HG02970 (cell line): ENCODE measurements around the gene LYRM2.

Experiments used
- ATAC-seq: cut with Tn5 transposase; IDR thresholded peaks from one replicate; pipeline ENCODE4 v1.9.1; 2021; ENCODE audit warnings: mild to moderate bottlenecking, moderate library complexity, moderate number of reproducible peaks; ENCODE audit not compliant: unreplicated experiment, low FRiP score

Gene LYRM2

DNA sequence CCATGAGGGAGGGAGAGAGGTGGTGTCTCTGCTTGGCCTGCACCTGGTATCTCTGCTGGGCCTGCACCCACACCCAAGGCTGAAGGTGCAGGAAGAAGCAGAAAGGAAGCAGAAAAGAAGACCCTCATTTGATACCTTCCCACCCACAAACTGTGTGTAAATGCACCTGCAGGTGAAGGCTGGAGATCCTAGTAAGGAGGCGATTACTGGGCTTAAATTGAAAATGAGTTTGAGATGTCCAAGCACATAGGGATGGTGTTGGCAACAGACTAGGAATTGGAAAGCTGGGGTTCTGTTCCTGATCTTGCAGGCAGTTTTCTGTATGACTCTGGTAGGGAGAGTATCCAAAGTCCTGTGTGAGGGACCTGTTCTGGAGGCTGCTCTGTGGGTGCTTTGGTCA, 74.7 kb downstream of the LYRM2 start:
- ATAC-seq: no peak

DNA sequence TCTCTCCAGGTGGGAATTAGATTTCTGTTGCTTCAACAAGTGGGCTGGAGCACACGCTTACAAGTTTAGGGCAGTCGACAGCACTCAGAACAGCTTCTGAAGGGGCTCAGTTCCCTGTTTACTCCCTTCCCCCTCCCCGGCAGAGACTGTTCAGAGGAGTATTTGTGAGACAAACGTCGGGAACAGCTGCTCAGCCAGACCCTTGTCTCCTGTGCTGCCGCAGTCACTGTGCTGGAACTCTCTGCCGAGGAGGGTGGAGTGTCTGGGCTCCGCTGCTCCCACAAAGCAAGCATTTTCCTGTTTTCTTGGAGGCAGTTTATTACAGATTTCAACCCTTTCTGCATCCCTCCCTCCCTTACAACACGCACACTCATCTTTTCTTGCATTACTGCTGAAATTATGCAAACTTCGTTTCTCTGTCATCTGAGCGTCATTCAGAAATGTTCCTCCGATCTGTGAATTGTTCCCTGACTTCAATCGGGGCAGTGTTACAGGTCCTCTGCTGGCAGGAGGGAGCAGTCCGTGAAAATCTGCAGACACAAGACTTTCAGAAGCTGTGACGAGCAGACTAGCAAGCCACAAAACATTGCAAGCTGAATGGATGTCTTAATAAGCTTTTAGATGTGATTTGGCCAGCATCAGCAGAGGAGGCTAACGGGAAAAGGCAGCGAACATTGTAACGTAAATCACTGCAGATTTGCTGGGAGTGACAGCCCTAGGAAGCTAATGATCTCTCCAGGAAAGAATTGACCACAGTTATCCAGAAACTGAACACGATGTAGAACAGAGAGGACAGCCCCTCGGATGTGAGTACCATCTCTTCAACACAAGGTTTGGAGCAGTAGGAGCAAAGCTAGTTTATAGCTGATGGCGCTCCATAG, 76.2 kb downstream of the LYRM2 start:
- no peak for ATAC-seq

DNA sequence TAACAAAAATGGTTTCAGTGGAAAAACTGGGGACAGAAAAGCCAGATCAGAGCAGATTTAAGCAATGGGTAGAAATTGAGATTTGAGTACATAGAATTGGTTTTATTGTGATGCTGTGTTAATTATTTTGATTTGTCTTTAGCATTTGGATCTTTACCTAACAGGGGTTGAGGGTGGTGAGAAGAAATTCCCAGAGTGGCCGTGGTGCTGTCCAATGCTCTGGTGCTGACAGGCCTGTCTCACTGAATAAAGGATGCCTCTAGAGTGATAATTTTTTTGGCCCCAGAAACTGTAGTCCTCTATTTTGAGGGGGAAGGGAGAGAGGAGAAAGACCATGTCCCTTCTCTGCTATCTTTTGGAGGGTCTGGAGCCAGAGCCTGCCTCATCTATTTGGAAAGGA, 79.1 kb downstream of the LYRM2 start:
- ATAC-seq: no peak

DNA sequence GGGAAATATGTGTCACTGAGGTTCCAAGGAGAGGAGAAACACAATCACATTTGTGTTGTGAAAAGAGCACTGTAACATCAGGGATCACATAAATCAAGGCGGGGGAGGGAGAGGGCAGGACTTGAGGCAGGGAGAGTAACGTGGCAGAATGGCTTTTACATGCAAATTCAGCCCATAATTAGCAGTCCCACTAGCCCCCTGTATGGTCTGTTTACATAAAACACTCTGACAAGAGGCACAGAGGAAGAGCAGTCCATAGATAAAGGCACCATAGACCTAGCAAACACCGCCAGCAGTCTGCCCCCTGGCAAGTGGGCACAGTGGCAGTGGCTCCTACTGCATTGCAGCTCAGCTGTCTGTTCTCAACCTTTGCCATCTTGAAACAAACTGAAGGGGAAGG, 82.7 kb downstream of the LYRM2 start:
- no peak for ATAC-seq

DNA sequence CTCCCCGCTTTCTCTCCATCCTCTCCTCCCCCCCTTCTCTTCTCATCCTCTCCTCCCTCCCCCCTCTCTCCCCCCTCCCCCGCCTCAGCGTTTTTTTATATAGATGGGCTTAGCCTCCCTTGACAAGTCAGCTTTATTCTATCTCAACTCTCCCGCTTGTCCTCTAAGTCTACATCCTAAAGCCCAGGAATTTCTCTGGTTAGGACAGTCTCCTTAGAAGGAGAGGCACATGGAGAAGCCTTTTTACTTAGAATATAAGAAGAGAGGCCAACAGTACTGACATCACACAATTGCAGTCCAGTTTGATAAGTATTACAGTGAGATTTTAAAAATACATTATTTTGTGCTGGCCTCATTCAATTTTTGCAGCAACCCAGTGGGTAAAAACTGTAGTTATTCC, 83.5 kb downstream of the LYRM2 start:
- no peak for ATAC-seq

DNA sequence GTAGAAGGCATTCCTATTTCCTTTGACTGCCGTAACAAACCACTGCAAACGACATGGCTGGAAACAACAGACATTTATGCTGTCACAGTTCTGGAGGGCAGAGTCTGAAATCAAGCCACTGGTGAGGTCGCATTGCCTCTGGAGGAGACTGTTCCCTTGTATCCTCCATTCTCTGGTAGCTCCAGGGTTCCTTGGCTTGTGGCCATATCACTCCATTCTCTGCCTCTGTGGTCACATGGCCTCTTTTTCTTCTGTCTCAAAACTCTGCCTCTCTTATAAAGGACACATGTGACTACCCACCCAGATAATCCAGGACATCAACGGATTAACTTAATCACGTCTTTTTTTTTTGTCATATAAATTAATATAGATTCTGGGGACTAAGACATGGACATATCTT, 84.4 kb downstream of the LYRM2 start:
- ATAC-seq: no peak

DNA sequence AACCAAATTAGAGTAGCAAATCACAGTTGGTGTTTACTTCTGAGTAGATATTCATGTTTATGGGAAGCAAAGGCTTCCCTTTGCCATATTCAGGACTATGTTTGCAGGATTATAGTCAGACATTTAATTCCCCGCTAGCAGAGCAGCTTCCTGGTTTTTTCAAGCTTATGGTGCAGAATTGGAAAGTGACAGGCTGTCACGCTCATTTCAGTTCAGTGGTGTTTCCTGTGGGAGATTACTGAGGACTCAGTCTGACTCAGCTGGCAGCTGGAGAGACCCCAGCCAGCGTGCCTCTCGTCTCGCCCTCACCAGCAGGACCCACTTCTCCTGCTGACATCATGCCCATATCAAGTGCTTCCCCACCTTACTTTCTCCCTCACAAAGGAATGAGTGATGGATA, 85.1 kb downstream of the LYRM2 start:
- no peak for ATAC-seq

DNA sequence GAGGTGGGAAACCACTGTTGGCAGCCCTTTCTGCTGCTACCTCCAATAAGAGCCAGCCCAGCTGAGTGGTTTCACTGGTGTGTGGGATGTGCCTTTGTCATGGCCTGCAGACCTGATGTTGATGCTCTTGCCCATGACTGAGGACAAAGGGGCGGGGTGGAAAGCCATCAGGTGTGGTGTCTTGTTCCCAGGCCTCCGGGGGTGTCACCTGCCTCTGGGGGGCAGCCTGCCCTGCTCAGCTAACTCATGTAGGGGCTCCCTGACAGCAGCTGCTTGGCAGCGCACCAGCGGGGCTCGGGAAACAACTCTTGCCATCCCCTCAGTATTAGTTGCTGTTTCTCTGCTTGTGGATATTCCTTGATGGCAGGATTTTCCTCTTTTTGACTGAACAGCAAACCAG, 91.3 kb downstream of the LYRM2 start:
- ATAC-seq: no peak

DNA sequence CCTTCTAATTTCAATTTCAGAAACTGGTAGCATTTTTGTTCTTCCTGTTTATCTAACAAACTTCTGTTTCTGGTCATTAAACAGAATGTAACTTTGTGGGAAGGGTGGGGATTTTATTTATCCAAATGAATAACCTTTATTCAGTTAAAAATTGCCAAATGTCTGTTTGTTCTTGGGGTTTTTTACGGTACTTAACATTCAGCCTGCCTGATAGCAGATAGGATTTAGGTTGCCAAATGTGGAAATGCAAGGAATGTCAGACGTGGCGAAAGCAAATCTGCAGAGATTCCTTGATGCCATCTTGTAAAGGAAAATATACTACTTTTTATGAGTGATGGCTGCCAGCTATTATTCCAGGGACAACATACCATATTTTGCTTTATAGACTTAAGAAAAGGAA, 95.7 kb downstream of the LYRM2 start:
- no peak for ATAC-seq

DNA sequence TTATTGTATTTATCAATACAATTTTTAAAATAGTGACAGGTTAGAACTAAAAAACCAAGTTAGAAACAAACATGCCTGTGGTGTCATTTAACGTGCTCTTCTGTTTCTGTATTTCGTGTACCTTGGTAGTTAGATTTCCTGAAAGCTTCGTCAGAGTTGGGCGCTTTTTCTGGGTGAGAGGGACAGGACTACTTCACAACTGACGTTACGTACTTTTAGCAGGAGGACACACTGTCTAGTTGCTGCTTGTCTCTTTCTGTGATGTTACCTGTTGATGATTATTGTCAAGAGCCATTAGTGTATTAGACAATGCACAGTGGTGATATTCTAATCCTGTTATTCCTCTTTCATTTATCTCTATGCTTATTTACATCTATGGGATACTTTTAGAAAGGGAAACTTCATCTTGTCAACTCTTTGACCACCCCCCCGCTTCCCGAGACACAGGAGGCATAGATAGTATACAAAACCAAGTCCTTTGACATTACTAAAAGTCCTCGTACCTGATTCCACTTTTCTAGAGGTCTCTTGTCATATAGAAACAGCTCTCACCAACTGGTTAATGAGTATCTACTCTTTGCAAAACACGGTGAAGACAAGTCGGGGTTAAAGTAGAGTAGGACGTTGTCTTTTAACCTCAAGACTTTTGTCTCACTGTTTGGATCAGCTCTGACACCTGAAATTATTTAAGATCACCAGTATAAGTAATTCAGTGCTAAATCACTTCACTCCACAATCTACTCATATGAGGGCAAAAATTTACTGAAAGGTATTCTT, 96.3 kb downstream of the LYRM2 start:
- ATAC-seq: no peak

DNA sequence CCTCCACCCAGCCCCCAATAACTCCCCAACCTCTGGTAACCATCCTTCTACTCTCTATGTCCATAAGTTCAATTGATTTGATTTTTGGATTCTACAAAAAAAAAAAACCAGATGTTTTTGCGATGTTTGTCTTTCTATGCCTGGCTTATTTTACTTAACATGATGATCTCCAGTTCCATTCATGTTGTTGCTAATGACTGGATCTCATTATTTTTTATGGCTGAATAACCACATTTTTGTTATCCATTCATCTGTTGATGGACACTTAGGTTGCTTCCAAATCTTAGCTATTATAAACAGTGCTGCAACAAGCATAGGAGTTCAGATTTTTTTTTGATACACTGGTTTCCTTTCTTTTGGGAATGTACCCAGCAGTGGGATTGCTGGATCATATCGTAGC, 98.8 kb downstream of the LYRM2 start:
- ATAC-seq: no peak

DNA sequence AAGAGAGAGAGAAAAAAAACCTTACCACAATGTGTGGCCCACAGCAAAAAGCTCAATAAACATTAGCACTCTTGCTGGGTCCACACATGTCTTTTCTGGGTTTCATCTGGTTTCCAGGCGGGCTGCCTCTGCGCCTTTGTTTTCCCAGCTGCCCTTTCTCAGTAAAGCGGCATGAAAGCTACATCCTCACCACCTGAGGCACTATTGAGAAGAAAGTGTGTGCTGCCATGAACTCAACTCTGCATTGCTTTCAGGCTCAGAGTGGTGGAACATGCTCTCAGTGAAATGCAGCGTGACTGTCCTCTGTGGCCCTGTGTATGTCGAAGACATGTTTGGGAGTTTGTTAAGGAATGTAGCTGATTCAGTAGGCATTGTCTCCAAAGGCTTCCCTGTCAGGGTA, 102.3 kb downstream of the LYRM2 start:
- no peak for ATAC-seq

DNA sequence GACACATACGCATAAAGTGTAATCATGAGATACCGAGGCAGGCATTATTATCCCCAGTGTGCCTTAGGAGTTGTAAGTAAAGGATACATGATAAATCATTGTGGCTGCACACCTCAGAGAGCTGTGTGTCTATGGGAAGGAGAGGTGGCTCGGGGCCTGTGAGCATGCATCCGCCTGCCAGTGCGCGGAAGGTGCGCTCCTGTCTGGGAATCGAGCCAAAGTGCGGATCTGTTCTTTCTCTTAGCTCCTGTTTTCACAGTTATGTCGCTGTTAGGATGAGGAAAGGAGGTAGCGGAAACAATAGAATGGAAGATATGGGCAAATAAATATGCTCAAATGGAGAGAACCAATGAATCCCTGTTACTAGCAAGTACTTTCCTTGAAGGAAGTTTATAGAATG, 107.6 kb downstream of the LYRM2 start:
- ATAC-seq: no peak

DNA sequence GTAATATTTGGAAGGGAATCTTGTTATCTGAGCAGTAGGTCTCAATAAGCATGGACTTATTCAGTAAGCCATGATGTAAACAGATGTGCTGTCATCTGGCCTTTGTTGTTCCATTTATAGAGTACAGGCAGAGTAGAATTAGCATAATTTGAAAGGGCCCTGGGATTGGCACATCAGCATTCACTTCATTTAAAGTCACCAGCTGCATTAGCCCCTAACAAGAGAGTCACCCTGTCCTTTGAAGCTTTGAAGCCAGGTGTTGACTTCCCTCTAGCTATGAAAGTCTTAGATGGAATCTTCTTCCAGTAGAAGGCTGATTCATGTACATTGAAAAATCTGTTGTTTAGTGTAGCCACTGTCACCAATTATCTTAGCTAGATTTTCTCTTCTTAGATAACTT, 109.7 kb downstream of the LYRM2 start:
- ATAC-seq: no peak

DNA sequence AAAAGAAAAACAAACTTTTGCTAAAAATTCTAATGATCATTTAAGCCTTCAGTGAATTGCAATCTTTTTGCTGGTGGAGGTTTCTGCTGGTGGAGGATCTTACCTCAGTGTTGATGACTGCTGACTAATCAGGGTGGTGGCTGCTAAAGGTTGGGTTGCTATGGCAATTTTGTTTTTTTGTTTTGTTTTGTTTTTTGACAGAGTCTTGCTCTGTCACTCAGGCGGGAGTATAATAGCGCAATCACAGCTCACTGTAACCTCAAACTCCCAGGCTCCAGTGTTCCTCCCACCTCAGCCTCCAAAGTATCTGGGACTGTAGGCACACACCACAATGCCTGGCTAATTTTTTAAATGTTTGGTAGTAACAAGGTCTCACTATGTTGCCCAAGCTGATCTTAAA, 110.9 kb downstream of the LYRM2 start:
- no peak for ATAC-seq

DNA sequence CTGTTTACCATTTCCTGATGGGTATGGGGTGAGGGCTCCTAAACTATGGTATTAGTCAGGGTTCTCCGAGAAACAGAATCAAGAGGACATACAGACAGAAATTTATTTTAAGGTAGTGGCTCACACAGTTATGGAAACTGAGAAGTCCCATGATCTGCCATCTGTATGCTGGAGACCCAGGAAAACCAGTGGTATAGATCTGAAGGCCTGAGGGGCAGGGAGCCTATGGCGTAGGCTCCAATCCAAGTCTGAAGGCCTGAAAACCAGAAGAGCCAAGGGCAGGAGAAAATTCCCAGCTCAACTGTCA, 112.0 kb downstream of the LYRM2 start:
- no peak for ATAC-seq

DNA sequence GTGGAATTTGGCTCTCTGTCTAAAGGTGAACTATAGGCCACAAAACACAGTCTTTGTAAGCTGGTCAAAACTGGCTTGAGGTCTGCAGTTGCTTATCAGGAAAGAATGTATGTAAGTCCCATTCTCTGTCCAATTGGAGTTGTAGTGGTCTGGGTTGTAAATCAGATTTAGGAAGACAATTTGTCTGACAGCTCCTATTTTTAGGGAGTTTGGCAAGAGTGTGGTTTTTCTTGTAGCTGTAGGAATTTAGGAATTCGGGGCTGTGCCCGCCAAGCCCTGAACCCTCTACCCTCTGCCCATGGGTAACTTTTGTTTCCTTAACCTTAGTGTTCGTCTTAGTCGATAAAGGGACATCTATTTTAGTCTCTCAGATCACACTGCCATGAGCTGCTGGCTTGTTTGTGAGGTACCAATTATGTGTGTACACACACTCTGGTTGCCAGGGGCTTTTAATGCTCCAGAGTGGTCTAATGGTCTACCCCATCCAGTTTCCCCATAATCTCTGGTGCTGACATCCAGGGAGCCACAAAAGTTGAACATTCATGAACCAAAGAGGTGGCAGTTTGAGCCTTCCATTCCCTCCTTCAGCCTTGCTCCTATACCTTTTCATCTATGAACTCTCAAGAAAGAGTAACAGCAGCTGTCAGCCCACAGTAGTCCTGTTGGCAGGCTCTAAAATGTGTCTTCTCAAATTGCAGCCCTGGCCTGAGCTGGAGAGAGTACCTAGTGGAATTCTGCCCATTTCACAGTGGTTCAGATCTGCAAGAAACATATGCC, 112.6 kb downstream of the LYRM2 start:
- ATAC-seq: no peak

DNA sequence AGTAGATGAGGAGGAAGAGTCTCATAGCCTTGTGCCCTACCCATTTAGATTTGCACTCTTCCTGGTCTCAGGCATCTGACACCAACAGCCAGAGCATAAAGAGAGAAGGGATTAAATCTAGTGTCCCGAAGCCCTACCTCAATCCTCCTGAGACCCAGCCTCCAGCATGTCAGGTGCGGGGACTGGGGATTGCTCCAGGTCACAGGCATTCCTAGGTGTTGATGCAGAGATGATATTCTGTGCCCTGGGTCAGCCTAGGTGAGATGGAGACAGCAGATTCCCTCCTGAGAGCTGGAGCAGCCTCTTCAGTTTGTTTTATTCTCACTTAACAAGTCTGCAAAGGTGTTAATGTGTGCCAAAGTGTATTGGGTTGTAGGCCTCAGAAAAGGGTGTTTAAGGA, 115.8 kb downstream of the LYRM2 start:
- no peak for ATAC-seq

DNA sequence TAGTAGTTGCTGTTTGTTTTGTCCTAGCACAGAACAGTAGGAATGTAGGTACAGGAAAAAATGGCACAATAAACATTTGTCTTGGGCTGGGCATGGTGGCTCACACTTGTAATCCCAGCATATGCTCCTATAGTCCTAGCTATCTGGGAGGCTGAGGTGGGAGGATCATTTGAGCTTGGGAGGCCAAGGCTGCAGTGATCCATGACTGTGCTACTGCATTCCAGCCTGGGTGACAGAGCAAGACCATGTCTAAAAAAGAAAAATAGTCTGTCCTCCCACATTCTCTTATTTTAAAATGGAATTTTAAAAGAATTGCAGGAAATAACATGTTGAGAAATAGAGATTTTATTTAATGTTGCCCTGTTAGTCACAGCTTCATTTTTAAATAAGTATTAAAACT, 117.8 kb downstream of the LYRM2 start:
- ATAC-seq: no peak

DNA sequence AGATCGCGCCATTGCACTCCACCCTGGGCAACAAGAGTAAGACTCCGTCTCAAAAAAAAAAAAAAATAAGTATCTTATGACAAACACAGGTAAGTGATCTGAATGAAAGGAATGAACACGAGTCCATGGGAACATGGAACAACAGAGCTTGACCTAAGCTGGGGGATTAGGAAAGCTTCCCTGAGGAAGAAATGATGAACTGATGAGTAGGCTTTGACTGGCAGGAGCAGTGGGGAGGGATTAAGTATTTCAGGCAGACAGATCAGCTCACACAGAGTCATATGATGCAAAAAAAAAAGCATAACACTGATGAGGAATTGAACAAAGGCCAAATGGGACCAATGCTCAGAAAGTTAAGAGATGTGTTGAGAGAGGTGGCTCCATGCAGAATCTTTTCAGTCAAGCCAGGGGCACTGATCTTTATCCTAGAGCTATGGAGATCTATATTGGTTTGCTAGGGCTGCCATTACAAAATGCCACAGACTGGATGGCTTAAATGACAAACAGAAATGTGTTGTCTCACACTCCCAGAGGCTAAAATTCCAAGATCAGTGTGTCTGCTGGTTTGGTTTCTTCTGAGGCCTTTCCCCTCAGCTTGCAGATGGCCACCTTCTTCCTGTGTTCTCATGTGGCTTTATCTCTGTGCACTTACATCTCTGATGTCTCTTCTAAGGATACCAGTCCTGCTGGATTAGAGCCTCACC, 120.0 kb downstream of the LYRM2 start:
- no peak for ATAC-seq
